C4-2B (cell line): ENCODE data around the gene PAPSS1.

ENCODE experiments used
- CTCF ChIP-seq: fragments of 450-650 bp; conservative IDR thresholded peaks from 2 replicates; pipeline ENCODE4 v1.5.1; 2017; ENCODE audit warnings: mild to moderate bottlenecking
- ZFX ChIP-seq: fragments of 450-650 bp; IDR thresholded peaks from 2 replicates; pipeline ENCODE4 v1.6.1; 2017

GRCh38 chr4:107744532-107744931 lies 24.5 kb upstream of the PAPSS1 start:
- no peak for TF ChIP-seq CTCF
- no peak for TF ChIP-seq ZFX
